K562 (cell line): ENCODE results near the gene PTHLH. TPM values are rescaled to one million over a fixed set of nuclear protein-coding genes. Genes with fewer than 3 reads are reported as not detected.

Source experiments
- ATAC-seq: fragments of 200-7000 bp; cut with Tn5 transposase; 3 replicates; pipeline ENCODE4 v1.9.1; 2020; ENCODE audit warnings: moderate library complexity
- BruUV-seq: library from RNA; stranded (reverse); fragments of 400-500 nt; replicated peaks from 2 replicates; lab custom pipeline; 2021; lab: Mats Ljungman, UMichigan
- CTCF ChIA-PET: fragments of 300-600 bp; formaldehyde crosslinking; extraction: SDS; loops from one replicate; lab custom pipeline; 2021; ENCODE audit warnings: low intra/inter-chr PET ratio; lab: Yijun Ruan, JAX
- POLR2A ChIA-PET: fragments of 300-600, 350-650 bp; sonication (Branson Sonifier 250); formaldehyde crosslinking; extraction: SDS; loops from one replicate; lab custom pipeline; 2021; ENCODE audit warnings: antibody characterized with exemption, inconsistent platforms; lab: Yijun Ruan, JAX
- DNase-seq, 4 experiments: peaks; one replicate each; pipeline versions ENCODE4 v3.0.0 to v3.0.0-alpha.2; 2011 to 2018; ENCODE audit warnings: low spot score in 3 of 4, mixed read lengths in 3 of 4; ENCODE audit errors: extremely low read depth in 1 of 4
- FAIRE-seq: peaks from 2 replicates; lab custom pipeline; 2011; peaks lifted over from hg19 to GRCh38; lab: Jason Lieb, UNC
- H2AFZ ChIP-seq: 2 replicates; pipeline ENCODE4 v1.6.0; 2011; ENCODE audit warnings: low read depth, low read length, control low read depth, inconsistent platforms
- H3K27ac ChIP-seq: fragments of 200-600 bp; 3 replicates; pipeline ENCODE4 v1.8.0; 2011; ENCODE audit warnings: low read depth, mild to moderate bottlenecking, control low read depth, inconsistent platforms, low read length, moderate library complexity, mixed read lengths; ENCODE audit errors: extremely low read depth
- H3K27me3 ChIP-seq, 2 experiments: fragments of 300-600 bp in 1 of 2; 2 replicates in 1 of 2; 3 replicates in 1 of 2; pipeline versions ENCODE4 v1.6.0 to v1.8.0; 2011; ENCODE audit warnings: inconsistent platforms in 2 of 2, low read length in 2 of 2, mild to moderate bottlenecking in 1 of 2, mixed read lengths in 1 of 2, moderate library complexity in 1 of 2; ENCODE audit not compliant: control insufficient read depth in 2 of 2, insufficient read depth in 2 of 2
- H3K36me3 ChIP-seq: fragments of 300-600 bp; 3 replicates; pipeline ENCODE4 v1.8.0; 2011; ENCODE audit warnings: mild to moderate bottlenecking, low read length, inconsistent platforms; ENCODE audit not compliant: control insufficient read depth, insufficient read depth
- H3K4me1 ChIP-seq, 2 experiments: fragments of 200-600 bp in 1 of 2; replicated peaks in 1 of 2; 2 replicates in 1 of 2; 3 replicates in 1 of 2; pipeline versions ENCODE4 v1.5.1 to v1.8.0; 2011; ENCODE audit warnings: inconsistent platforms in 2 of 2, low read length in 2 of 2, mild to moderate bottlenecking in 1 of 2, mixed read lengths in 1 of 2, moderate library complexity in 1 of 2; ENCODE audit not compliant: control insufficient read depth in 2 of 2, insufficient read depth in 2 of 2
- H3K4me2 ChIP-seq: 2 replicates; pipeline ENCODE4 v1.6.1; 2011; ENCODE audit warnings: low read length, control low read depth, inconsistent platforms, mixed read lengths; ENCODE audit not compliant: insufficient read depth
- H3K4me3 ChIP-seq: fragments of 200-600 bp; sonication (generic), shearing (Covaris generic); 2 replicates; pipeline ENCODE4 v1.5.1; 2016; ENCODE audit warnings: control low read depth, inconsistent platforms
- H3K79me2 ChIP-seq: fragments of 200-600 bp; 3 replicates; pipeline ENCODE4 v1.8.0; 2011; ENCODE audit warnings: low read length, inconsistent platforms; ENCODE audit not compliant: control insufficient read depth, insufficient read depth
- H3K9ac ChIP-seq, 2 experiments: 2 replicates each; pipeline versions ENCODE4 v1.6.0 to v1.6.1; 2011; ENCODE audit warnings: low read depth in 2 of 2, low read length in 2 of 2, control low read depth in 1 of 2, inconsistent platforms in 1 of 2, mild to moderate bottlenecking in 1 of 2, mixed read lengths in 1 of 2; ENCODE audit not compliant: insufficient read depth in 1 of 2
- H3K9me1 ChIP-seq: one replicate; pipeline ENCODE4 v1.6.0; 2011; ENCODE audit warnings: inconsistent platforms, mild to moderate bottlenecking, low read length, moderate library complexity; ENCODE audit not compliant: control insufficient read depth, insufficient read depth
- H3K9me3 ChIP-seq: replicated peaks from 2 replicates; pipeline ENCODE4 v1.5.1; 2011; ENCODE audit warnings: low read depth, low read length, inconsistent platforms; ENCODE audit not compliant: control insufficient read depth, insufficient read depth
- H4K20me1 ChIP-seq: replicated peaks from 2 replicates; pipeline ENCODE4 v1.6.1; 2011; ENCODE audit warnings: low read length, inconsistent platforms, mixed read lengths; ENCODE audit not compliant: control insufficient read depth, insufficient read depth
- BCL6 ChIP-seq: fragments of 250-450 bp; sonication (Bioruptor Pico); IDR thresholded peaks from 2 replicates; pipeline ENCODE4 v1.4.0; 2020
- CBX3 ChIP-seq, 2 experiments: IDR thresholded peaks; 1 replicate in 1 of 2; 2 replicates in 1 of 2; pipeline ENCODE4 v1.6.1; 2012; ENCODE audit warnings: inconsistent platforms in 2 of 2, low read length in 2 of 2, borderline replicate concordance in 1 of 2, control low read depth in 1 of 2
- CLOCK ChIP-seq: fragments of 250-450 bp; sonication (Bioruptor Pico); IDR thresholded peaks from 2 replicates; pipeline ENCODE4 v1.4.0; 2020; ENCODE audit warnings: mild to moderate bottlenecking, moderate library complexity, borderline replicate concordance
- GTF2B ChIP-seq: IDR thresholded peaks from 2 replicates; pipeline ENCODE4 v1.6.1; 2011; ENCODE audit not compliant: insufficient read length; ENCODE audit errors: extremely low read depth
- KLF16 ChIP-seq: IDR thresholded peaks from 2 replicates; pipeline ENCODE4 v1.6.1; 2016; ENCODE audit warnings: antibody characterized with exemption
- MECOM ChIP-seq: fragments of 250-450 bp; sonication (Bioruptor Pico); IDR thresholded peaks from 2 replicates; pipeline ENCODE4 v1.8.0; 2022; ENCODE audit warnings: inconsistent platforms
- MYC ChIP-seq, 2 experiments: fragments of 250-450 bp in 1 of 2; sonication (Bioruptor Pico) in 1 of 2; IDR thresholded peaks; 2 replicates each; pipeline versions ENCODE4 v1.5.1 to v1.6.1; 2012 to 2021; ENCODE audit warnings: low read depth in 2 of 2, borderline replicate concordance in 1 of 2, improper control_type of control experiment in 1 of 2, low read length in 1 of 2, mild to moderate bottlenecking in 1 of 2, moderate library complexity in 1 of 2
- RBM15 ChIP-seq: fragments of 200-400 bp; formaldehyde crosslinking; IDR thresholded peaks from 2 replicates; pipeline ENCODE4 v1.6.1; 2018; ENCODE audit warnings: mild to moderate bottlenecking, low read length, moderate library complexity; ENCODE audit not compliant: insufficient read depth
- RREB1 ChIP-seq: fragments of 250-450 bp; sonication (Bioruptor Pico); IDR thresholded peaks from 2 replicates; pipeline ENCODE4 v1.4.0; 2020
- XRCC4 ChIP-seq: IDR thresholded peaks from one replicate; pipeline ENCODE4 v1.6.1; 2011; ENCODE audit not compliant: insufficient read depth, insufficient read length; ENCODE audit errors: extremely low read depth
- ZBED1 ChIP-seq: IDR thresholded peaks from 2 replicates; pipeline ENCODE4 v1.6.1; 2014
- ZEB2 ChIP-seq: fragments of 450-650 bp; IDR thresholded peaks from 2 replicates; pipeline ENCODE4 v1.6.1; 2016
- ZFPM2 ChIP-seq: fragments of 250-450 bp; sonication (Bioruptor Pico); IDR thresholded peaks from 2 replicates; pipeline ENCODE4 v1.5.1; 2022; ENCODE audit warnings: mild to moderate bottlenecking
- ZNF165 ChIP-seq: fragments of 250-450 bp; sonication (Bioruptor Pico); IDR thresholded peaks from 2 replicates; pipeline ENCODE4 v1.4.0; 2020; ENCODE audit warnings: borderline replicate concordance
- ZNF707 ChIP-seq: fragments of 250-450 bp; sonication (Bioruptor Pico); conservative IDR thresholded peaks from 2 replicates; pipeline ENCODE4 v1.8.0; 2022; ENCODE audit warnings: inconsistent platforms, mild to moderate bottlenecking, moderate library complexity
- ZNF75A ChIP-seq: fragments of 450-650 bp; formaldehyde crosslinking; IDR thresholded peaks from 2 replicates; pipeline ENCODE4 v1.4.0; 2020; ENCODE audit warnings: mild to moderate bottlenecking
- WGBS: fragments of 100-300 bp; shearing (Covaris generic); methylation state at CpG from one replicate; pipeline ENCODE4 v1.1.6; 2016; ENCODE audit warnings: low coverage, mixed read lengths; ENCODE audit not compliant: insufficient coverage; ENCODE audit errors: missing lambda C conversion rate; 5-methylcytosine and 5-hydroxymethylcytosine counted together
- in situ Hi-C: fragments of 300-500 bp; cut with MboI; formaldehyde crosslinking; loops from 4 replicates; pipeline ENCODE4 v1.15.0; 2018; ENCODE audit warnings: inconsistent platforms, mixed read lengths
- intact Hi-C: fragments of 100-400 bp; cut with micrococcal nuclease; formaldehyde crosslinking; loops from 2 replicates; pipeline ENCODE4 v1.14.2; 2022
- polyA plus RNA-seq, 8 experiments: library from polyadenylated mRNA; depleted of rRNA in 4 of 8; stranded (reverse) in 5 of 8; unstranded in 3 of 8; fragments of >200 nt; fragmentation: Nextera tagmentation in 2 of 8; fragmentation: Illumina TruSeq in 1 of 8; extraction: Ambion mirVana in 2 of 8; extraction: Trizol in 1 of 8; gene quantifications; 2 replicates each; pipeline versions ENCODE4 v1.2.1 to v1.2.3, GENCODE V29; 2011 to 2014; ENCODE audit warnings: inconsistent platforms in 1 of 8, missing spikeins in 1 of 8
- total RNA-seq, 7 experiments: library from RNA; depleted of rRNA in 6 of 7; stranded (reverse); fragments of >200 nt in 6 of 7; fragmentation: Illumina TruSeq in 2 of 7; extraction: Trizol in 2 of 7; gene quantifications; 2 replicates each; pipeline versions ENCODE4 v1.2.1 to v1.2.3, GENCODE V29; 2011 to 2021; ENCODE audit warnings: low replicate concordance in 1 of 7

The PTHLH gene
- total and polyA plus RNA-seq, 9 of the 15 experiments (the other 6 are each of a cell fraction or from before 2014, with no cell fraction given) = 0.14 to 2.5 (median 0.74) TPM

GRCh38 chr12:27934276-27934675, 38.3 kb downstream of the PTHLH start:
- in situ Hi-C loops (no loop called here), intact Hi-C loops (no loop called here)
- Histone ChIP-seq H3K4me1 (no peaks in the 10 kb centered on the region), H3K9me3 (no peaks in the 10 kb centered on the region), H2AFZ (no peak overlapping the region), H3K4me3 (no peak overlapping the region), H3K9me1 (no peaks in the 10 kb centered on the region), H3K27ac (no peak overlapping the region), H3K9ac (no peak overlapping the region), H4K20me1 (no peaks in the 10 kb centered on the region), H3K4me2 (no peak overlapping the region), H3K36me3 (no peaks in the 10 kb centered on the region), H3K79me2 (no peaks in the 10 kb centered on the region), H3K27me3 (no peaks in the 10 kb centered on the region)
- ChIA-PET POLR2A (no interaction called here), CTCF (no interaction called here)
- ATAC-seq (no peak), DNase-seq (no peak), FAIRE-seq (no peak)
- no TSS peak for BruUV-seq
- WGBS = 67% methylated on average over 1 of the region's 1 CpG
- TF ChIP-seq CLOCK (no peak), GTF2B (no peak), RBM15 (no peak), RREB1 (CRISPR knock-in tag) (no peak), ZEB2 (no peak), ZFPM2 (CRISPR knock-in tag) (no peak), ZNF75A (CRISPR knock-in tag) (no peak), ZNF707 (no peak), ZBED1 (no peak), BCL6 (no peak), ZNF165 (CRISPR knock-in tag) (no peak), XRCC4 (no peak), CBX3 (IDR thresholded peaks at IDR 0.05; ENCODE audit: borderline replicate concordance in 1 of 2, low read length in 2 of 2) (no peak), KLF16 (no peak), MECOM (CRISPR knock-in tag) (no peak), MYC (IDR thresholded peaks at IDR 0.05; ENCODE audit: low read depth, low read length) (no peak), MYC (CRISPR knock-in tag; IDR thresholded peaks at IDR 0.05; ENCODE audit: borderline replicate concordance, low read depth) (no peak)
